HG02943 (cell line): ENCODE measurements around the gene CD8B.
"Not testable (repeated sequence)": the region's sequence is repeated elsewhere in the genome, so short reads cannot be mapped to it uniquely, and the experiment has no call there.

Experiments used
- ATAC-seq: cut with Tn5 transposase; IDR thresholded peaks from one replicate; pipeline ENCODE4 v1.9.1; 2021; ENCODE audit warnings: mild to moderate bottlenecking, low read depth, moderate library complexity; ENCODE audit not compliant: unreplicated experiment

Gene CD8B

GRCh38 chr2:86861628-86862379, at the start of gene CD8B:
CD8B (minus strand) TSS chr2:86861886; CDS start chr2:86861865, 21 bp downstream.
- ATAC-seq = not testable (repeated sequence)

DNA sequence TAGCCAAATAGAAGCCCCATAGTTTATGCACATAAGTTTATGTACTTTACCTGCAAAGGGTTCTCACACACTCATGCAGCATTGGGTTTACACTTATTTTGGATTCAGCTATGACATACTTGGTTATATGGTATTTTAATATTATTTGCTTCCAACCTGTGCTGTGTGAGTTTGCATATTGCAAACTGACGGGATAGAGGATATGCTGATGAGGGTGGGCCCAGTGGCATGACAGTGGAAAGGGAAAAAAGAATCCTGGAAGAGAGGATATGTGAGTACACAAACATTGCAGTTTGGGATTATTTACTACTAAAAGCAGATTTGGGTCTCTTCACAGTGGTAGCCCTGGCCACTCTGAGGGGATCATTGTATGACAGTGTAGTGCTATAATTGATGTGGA, 44.2 kb upstream of the CD8B start:
- ATAC-seq = not testable (repeated sequence)

DNA sequence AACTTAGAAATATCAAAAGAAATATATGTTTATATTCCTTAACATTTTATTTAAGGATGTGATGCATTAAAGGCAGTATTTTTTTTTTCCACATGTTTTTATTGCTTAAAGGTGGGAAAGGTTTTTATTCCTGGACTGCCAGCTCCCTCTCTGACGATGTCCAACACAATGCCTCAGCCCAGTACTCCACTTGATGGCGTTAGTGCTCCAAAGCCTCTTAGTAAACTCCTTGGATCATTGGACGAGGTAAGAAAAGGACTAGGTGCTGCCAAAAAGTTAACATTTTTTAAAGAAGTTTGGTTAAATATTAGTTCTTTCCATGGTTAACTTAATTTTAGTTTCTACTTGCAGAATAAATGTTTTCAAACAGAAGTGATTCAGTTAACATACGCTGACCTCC, 39.0 kb upstream of the CD8B start:
- not testable (repeated sequence) for ATAC-seq

DNA sequence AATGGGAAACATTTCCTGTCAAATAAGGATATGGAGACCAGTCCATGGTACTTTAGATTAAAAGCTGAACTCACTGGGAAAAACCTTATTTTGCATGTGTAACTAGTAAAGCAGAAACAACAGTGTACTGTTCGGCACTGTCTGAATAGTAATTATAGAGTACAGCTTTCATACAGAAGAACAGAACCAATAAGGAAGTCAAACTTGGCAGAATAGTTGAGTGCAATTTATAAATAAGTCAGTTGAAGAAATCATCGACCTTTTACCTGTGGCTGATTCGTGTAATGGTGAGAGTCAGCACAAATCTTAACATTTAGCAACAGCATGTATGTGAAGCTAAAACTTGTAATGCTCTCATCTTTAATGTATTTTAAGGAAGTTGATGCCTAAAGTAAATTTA, 24.3 kb upstream of the CD8B start:
- ATAC-seq = not testable (repeated sequence)

DNA sequence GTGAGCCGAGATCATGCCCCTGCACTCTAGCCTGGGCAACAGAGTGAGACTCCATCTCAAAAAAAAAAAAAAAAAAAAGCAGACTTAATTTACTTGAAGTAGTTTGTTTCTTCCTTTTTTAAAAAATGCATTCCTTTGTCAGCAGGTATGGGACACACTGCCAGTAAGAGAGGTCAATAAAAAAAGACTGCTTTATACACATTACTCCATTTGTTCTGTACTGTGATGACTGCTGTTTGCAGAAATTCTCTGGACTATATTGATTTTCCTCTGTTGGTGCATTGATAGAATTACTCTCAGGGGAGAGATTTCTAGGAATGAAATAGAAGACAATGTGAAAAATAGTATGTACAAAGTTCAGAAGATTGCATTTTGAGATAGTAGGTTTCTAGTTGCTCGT, 21.2 kb upstream of the CD8B start:
- not testable (repeated sequence) for ATAC-seq

- ATAC-seq = not testable (repeated sequence)
Observed at GRCh38 chr2:86882118-86882665, 20.5 kb upstream of the CD8B start.

- ATAC-seq = not testable (repeated sequence)
Observed at GRCh38 chr2:86878986-86879385, 17.3 kb upstream of the CD8B start.

- not testable (repeated sequence) for ATAC-seq
Observed at GRCh38 chr2:86870941-86871340, 9.3 kb upstream of the CD8B start.

- not testable (repeated sequence) for ATAC-seq
Observed at GRCh38 chr2:86868895-86869468, 7.3 kb upstream of the CD8B start.

DNA sequence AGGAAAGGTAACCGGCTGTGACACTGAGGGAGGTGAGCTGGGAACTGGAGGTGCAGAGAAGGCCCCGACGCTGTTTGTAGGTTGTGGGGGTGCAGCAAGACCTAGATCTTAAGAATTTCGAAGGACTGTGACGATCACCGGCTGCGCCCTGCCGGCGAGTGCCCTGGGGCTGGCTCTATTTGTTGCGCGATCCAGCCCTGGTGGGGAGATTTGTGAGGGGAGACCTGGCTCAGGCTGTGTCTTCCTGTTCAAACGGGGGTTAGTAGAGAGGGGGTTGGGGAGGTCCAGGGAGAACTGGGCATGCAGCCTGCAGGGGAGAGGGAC, 656 bp upstream of the CD8B start:
- ATAC-seq = not testable (repeated sequence)

DNA sequence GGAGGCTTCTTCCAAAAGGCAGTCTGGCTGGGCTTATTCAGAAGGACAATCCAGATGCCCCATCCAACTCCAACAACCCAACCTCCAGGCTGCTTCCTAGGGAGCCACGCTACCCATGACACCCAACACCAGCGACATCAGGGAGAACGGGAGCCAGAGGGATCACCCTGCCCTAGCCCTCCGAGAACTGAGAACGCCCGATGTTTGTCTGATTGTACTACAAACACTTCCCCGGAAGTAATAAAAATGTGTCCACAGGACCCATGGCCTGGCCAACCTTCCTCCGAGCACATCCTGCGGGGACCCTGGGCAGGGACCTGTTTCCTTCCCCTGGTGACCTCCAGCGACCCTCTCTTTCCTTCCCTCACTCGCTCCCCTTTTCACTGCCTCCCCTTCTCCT, 511 bp downstream of the CD8B start:
- not testable (repeated sequence) for ATAC-seq

- not testable (repeated sequence) for ATAC-seq
Observed at GRCh38 chr2:86860573-86860972, 1.1 kb downstream of the CD8B start.

GRCh38 chr2:86857688-86858087, 4.0 kb downstream of the CD8B start:
- not testable (repeated sequence) for ATAC-seq

- not testable (repeated sequence) for ATAC-seq
Observed at GRCh38 chr2:86856498-86856897, 5.2 kb downstream of the CD8B start.

GRCh38 chr2:86855981-86856380, 5.7 kb downstream of the CD8B start:
- not testable (repeated sequence) for ATAC-seq

GRCh38 chr2:86851581-86851980, 10.1 kb downstream of the CD8B start:
- not testable (repeated sequence) for ATAC-seq

GRCh38 chr2:86842607-86843234, 19.0 kb downstream of the CD8B start:
- ATAC-seq = not testable (repeated sequence)

- not testable (repeated sequence) for ATAC-seq
Observed at GRCh38 chr2:86841330-86841729, 20.4 kb downstream of the CD8B start.

DNA sequence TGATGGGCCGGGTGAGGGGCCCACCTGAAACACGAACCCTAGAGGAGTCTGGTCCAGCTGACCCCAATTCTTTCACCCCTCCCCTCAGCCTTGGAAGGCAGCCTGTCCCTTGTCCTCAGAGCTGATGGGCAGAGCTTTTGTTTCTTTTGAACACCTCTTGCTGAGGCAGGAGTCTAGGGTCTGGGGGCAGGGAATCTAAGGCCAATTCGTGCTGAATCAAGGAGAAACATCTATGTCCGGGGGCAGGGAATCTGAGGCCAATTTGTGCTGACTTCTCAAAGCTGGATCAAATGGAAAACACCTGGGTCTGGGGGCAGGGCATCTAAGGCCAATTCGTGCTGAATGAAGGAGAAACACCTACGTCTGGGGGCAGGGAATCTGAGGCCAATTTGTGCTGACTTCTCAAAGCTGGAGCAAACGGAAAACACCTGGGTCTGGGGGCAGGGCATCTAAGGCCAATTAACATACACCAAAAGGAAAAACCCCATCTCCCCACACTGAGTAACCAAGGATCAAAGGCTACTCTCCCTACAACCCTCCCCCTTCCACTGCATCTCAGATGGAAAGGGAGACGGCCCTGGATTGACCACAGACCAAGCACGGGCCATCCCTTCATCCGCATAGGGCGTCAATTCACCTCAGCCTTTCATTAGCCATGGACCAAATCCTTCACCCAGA, 21.7 kb downstream of the CD8B start:
- not testable (repeated sequence) for ATAC-seq

DNA sequence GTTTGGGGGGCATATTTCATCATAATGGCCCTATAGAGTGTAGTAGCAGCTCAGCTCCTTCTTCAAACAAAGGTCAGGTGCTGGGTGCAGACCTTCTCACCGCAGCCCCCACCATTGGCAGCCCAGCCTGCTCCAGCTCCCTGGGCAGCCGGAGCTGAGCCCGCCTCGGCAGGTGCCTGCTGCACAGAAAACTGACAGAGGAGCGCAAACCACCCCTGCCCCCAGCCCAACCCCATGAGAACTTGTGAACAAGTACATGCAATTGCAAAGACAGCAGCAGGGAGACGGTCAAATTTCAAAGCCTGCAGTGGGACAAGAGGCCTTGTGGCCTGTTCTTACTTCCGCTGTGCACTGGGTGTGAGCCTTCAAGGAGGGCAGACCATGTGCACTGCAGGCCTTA, 22.2 kb downstream of the CD8B start:
- not testable (repeated sequence) for ATAC-seq

DNA sequence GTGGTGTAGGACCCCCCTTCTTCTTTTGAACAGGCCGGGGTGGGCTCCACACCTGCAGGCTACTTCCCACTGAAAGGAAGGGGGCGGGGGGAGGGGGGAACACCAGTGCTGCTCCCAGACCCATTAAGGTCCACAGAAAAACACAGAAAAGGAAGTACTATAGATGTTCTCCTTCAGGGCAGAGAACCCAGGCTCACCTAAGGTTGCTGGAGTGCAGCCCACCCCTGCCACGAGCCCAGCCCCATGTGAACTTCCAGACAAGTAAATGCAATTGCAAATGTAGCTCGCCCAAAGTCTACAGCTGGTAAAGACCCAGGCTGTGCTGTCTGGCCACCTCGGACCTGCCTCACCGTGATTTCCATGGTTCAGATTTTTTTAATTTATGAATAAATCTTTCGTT, 24.0 kb downstream of the CD8B start:
- not testable (repeated sequence) for ATAC-seq
